Measurements from ENCODE around the gene TMEM132E.

TMEM132E gene

GRCh38 chr17:34626121-34626681 is 46.8 kb downstream of the TMEM132E start:
- no peaks in the 10 kb centered on the region for H3K4me1 ChIP-seq (ENCODE audit: insufficient read depth, low read length, severe bottlenecking)
- no peaks in the 10 kb centered on the region for H3K79me2 ChIP-seq (ENCODE audit: insufficient read depth, low read length)
- H3K27me3 ChIP-seq (ENCODE audit: insufficient read depth, low read length) = no peaks in the 10 kb centered on the region
- no peaks in the 10 kb centered on the region for H4K20me1 ChIP-seq (ENCODE audit: insufficient read depth, low read length)
- H2AFZ ChIP-seq (ENCODE audit: low read length) = no peak overlapping the region
- no peaks in the 10 kb centered on the region for H3K9me3 ChIP-seq (ENCODE audit: low read length)
- H3K36me3 ChIP-seq (ENCODE audit: insufficient read depth, low read length) = no peaks in the 10 kb centered on the region
- no peak overlapping the region for H3K9ac ChIP-seq (ENCODE audit: low read length)
- no peak overlapping the region for H3K4me3 ChIP-seq (ENCODE audit: low read depth, low read length, poor library complexity, severe bottlenecking)
- H3K9me2 ChIP-seq (ENCODE audit: low read depth, low read length) = no peaks in the 10 kb centered on the region
- H3K27ac ChIP-seq (ENCODE audit: low read depth, low read length, poor library complexity, severe bottlenecking) = no peak overlapping the region
- no peaks in the 10 kb centered on the region for H3F3A ChIP-seq (ENCODE audit: insufficient read depth, low read length)
- TF ChIP-seq CTCF (IDR thresholded peaks at IDR 0.05; ENCODE audit: low read length) = no peak
- TF ChIP-seq EZH2 (IDR thresholded peaks at IDR 0.05; ENCODE audit: borderline replicate concordance, low read length) = no peak
- no peak overlapping the region for H3K4me2 ChIP-seq (ENCODE audit: low read length)

- Histone ChIP-seq H3K79me2 (ENCODE audit: insufficient read depth, low read length) (no peaks in the 10 kb centered on the region), H3K4me1 (ENCODE audit: insufficient read depth, low read length, severe bottlenecking) (no peaks in the 10 kb centered on the region), H3K27ac (ENCODE audit: low read depth, low read length, poor library complexity, severe bottlenecking) (no peak overlapping the region), H3K4me3 (ENCODE audit: low read depth, low read length, poor library complexity, severe bottlenecking) (no peak overlapping the region), H2AFZ (ENCODE audit: low read length) (no peak overlapping the region), H4K20me1 (ENCODE audit: insufficient read depth, low read length) (no peaks in the 10 kb centered on the region), H3F3A (ENCODE audit: insufficient read depth, low read length) (no peaks in the 10 kb centered on the region), H3K36me3 (ENCODE audit: insufficient read depth, low read length) (no peaks in the 10 kb centered on the region), H3K4me2 (ENCODE audit: low read length) (no peak overlapping the region), H3K9me2 (ENCODE audit: low read depth, low read length) (no peaks in the 10 kb centered on the region), H3K9me3 (ENCODE audit: low read length) (no peaks in the 10 kb centered on the region), H3K27me3 (ENCODE audit: insufficient read depth, low read length) (no peaks in the 10 kb centered on the region), H3K9ac (ENCODE audit: low read length) (no peak overlapping the region)
- no peak for TF ChIP-seq EZH2 (IDR thresholded peaks at IDR 0.05; ENCODE audit: borderline replicate concordance, low read length)
- no peak for TF ChIP-seq CTCF (IDR thresholded peaks at IDR 0.05; ENCODE audit: low read length)
Measured at GRCh38 chr17:34628879-34629278, 49.5 kb downstream of the TMEM132E start.

DNA sequence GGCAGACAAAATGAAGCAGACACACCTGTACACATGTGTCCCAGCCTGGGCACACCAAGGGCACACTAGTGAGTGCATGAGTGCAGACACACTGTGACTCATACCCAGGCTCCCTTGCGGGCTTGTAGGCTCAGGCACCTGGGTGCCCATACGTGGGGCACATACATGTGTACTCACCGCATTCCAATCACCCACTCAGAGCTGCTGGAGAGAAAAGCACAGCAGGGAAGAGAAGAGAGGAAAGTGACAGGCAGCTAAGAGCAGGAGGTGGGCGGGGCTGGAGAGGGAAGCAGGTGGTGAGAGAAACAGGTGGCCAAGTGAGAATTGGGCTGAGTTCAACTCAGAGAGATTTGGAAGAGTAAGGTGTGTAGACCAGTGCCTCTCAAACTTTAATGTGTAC is 54.0 kb downstream of the TMEM132E start:
- no peaks in the 10 kb centered on the region for H3F3A ChIP-seq (ENCODE audit: insufficient read depth, low read length)
- TF ChIP-seq CTCF (IDR thresholded peaks at IDR 0.05; ENCODE audit: low read length) (no peak), EZH2 (IDR thresholded peaks at IDR 0.05; ENCODE audit: borderline replicate concordance, low read length) (no peak)
- no peaks in the 10 kb centered on the region for H3K27me3 ChIP-seq (ENCODE audit: insufficient read depth, low read length)
- no peaks in the 10 kb centered on the region for H3K9me2 ChIP-seq (ENCODE audit: low read depth, low read length)
- no peak overlapping the region for H3K9ac ChIP-seq (ENCODE audit: low read length)
- H3K4me2 ChIP-seq (ENCODE audit: low read length) = no peak overlapping the region
- H3K36me3 ChIP-seq (ENCODE audit: insufficient read depth, low read length) = no peaks in the 10 kb centered on the region
- no peak overlapping the region for H3K4me3 ChIP-seq (ENCODE audit: low read depth, low read length, poor library complexity, severe bottlenecking)
- H3K4me1 ChIP-seq (ENCODE audit: insufficient read depth, low read length, severe bottlenecking) = no peaks in the 10 kb centered on the region
- no peak overlapping the region for H3K27ac ChIP-seq (ENCODE audit: low read depth, low read length, poor library complexity, severe bottlenecking)
- H4K20me1 ChIP-seq (ENCODE audit: insufficient read depth, low read length) = no peaks in the 10 kb centered on the region
- no peaks in the 10 kb centered on the region for H3K9me3 ChIP-seq (ENCODE audit: low read length)
- H3K79me2 ChIP-seq (ENCODE audit: insufficient read depth, low read length) = no peaks in the 10 kb centered on the region
- H2AFZ ChIP-seq (ENCODE audit: low read length) = no peak overlapping the region
